ENCODE measurements around the gene GON7.

The GON7 gene

GRCh38 chr14:93206793-93207467 is at the start of gene GON7, which contains the start of gene UBR7:
TSS of gene GON7 (minus strand) at chr14:93207065. CDS start at chr14:93207037, 28 bp downstream.
TSS of gene UBR7 (plus strand) at chr14:93207256. CDS start at chr14:93207292, 36 bp downstream.
- no peak for TF ChIP-seq CTCF (IDR thresholded peaks at IDR 0.05)

GRCh38 chr14:93249128-93249831 is 42.4 kb upstream of the GON7 start:
- TF ChIP-seq CTCF (IDR thresholded peaks at IDR 0.05): no peak

GRCh38 chr14:93246534-93246933 is 39.7 kb upstream of the GON7 start:
- TF ChIP-seq CTCF (IDR thresholded peaks at IDR 0.05): no peak

GRCh38 chr14:93245764-93246420 is 39.0 kb upstream of the GON7 start:
- TF ChIP-seq CTCF (IDR thresholded peaks at IDR 0.05): no peak

- no peak for TF ChIP-seq CTCF (IDR thresholded peaks at IDR 0.05)
These were observed 33.8 kb upstream of the GON7 start for GRCh38 chr14:93240678-93241000.

- TF ChIP-seq CTCF (IDR thresholded peaks at IDR 0.05): no peak
These were observed 33.2 kb upstream of the GON7 start for GRCh38 chr14:93239869-93240677.

- no peak for TF ChIP-seq CTCF (IDR thresholded peaks at IDR 0.05)
These were observed 27.9 kb upstream of the GON7 start for GRCh38 chr14:93234798-93235197.
